Testis (tissue), 2 donors: ENCODE results near the gene METTL16.

ENCODE experiments used
- CTCF ChIP-seq, 3 experiments: fragments of 450-650 bp in 2 of 3; fragments of 200-600 bp in 1 of 3; sonication (generic) in 1 of 3; IDR thresholded peaks; one replicate each; pipeline ENCODE4 v1.5.1; 2016 to 2019; ENCODE audit warnings: antibody characterized with exemption in 3 of 3, mild to moderate bottlenecking in 2 of 3, moderate library complexity in 1 of 3
- POLR2A ChIP-seq: fragments of 450-650 bp; IDR thresholded peaks from one replicate; pipeline ENCODE4 v1.6.1; 2017; ENCODE audit warnings: antibody characterized with exemption, mild to moderate bottlenecking, moderate library complexity

- no peak for TF ChIP-seq CTCF (IDR thresholded peaks at IDR 0.05)
- TF ChIP-seq POLR2A = no peak
These were observed 114.2 kb downstream of the METTL16 start for GRCh38 chr17:2397247-2398171.
